ENCODE measurements around the gene NFE2L1. TPM values are rescaled to one million over a fixed set of nuclear protein-coding genes. Genes with fewer than 3 reads are reported as not detected.

Gene NFE2L1
- total and polyA plus RNA-seq, 9 of the 15 experiments (the other 6 are each of a cell fraction or from before 2014, with no cell fraction given) = 2.0 to 68.6 (median 39.7) TPM

GRCh38 chr17:48027322-48027981 lies 20.7 kb upstream of the NFE2L1 start:
- no peaks in the 10 kb centered on the region for H3K9me1 ChIP-seq (ENCODE audit: control insufficient read depth, insufficient read depth, low read length)
- DNase-seq (ENCODE audit: extremely low read depth in 1 of 4, low spot score in 3 of 4) (peak in 1 of 4 experiments; percentile 51), FAIRE-seq (peak; percentile 64), ATAC-seq (no peak)
- peak overlapping the region in 1 of 2 experiments; percentile 66; a peak in 1 of 4 replicates for H3K9ac ChIP-seq (ENCODE audit: insufficient read depth in 1 of 2, low read depth in 2 of 2, low read length in 2 of 2)
- H3K4me3 ChIP-seq = no peak overlapping the region
- POLR2A ChIA-PET = interaction anchor here (0.6 to 2.1 kb wide), 9 partner anchors 16 to 718 kb away, joined by 3 to 16 read pairs (median 5); partner anchors contain the start of gene NFE2L1
- no peaks in the 10 kb centered on the region for H3K36me3 ChIP-seq (ENCODE audit: control insufficient read depth, insufficient read depth, low read length)
- no peaks in the 10 kb centered on the region for H3K79me2 ChIP-seq (ENCODE audit: control insufficient read depth, insufficient read depth, low read length)
- in situ Hi-C loops (cut with MboI) (loop anchor here (5.0 kb wide), 2 partner anchors 40 to 115 kb away; no protein-coding TSS in a partner anchor), intact Hi-C loops (cut with micrococcal nuclease) (loop anchor here (10.0 kb wide), 1 partner anchor 227 kb away; no protein-coding TSS in a partner anchor)
- no peaks in the 10 kb centered on the region for H4K20me1 ChIP-seq (replicated peaks; ENCODE audit: control insufficient read depth, insufficient read depth, low read length)
- H3K27me3 ChIP-seq (ENCODE audit: control insufficient read depth in 2 of 2, insufficient read depth in 2 of 2, low read length in 2 of 2) = no peaks in the 10 kb centered on the region
- peaks cover 25 to 39% of the 10 kb centered on the region in 2 experiments; a peak in 4 of 5 replicates for H3K4me1 ChIP-seq (replicated peaks in 1 of 2; ENCODE audit: control insufficient read depth in 2 of 2, insufficient read depth in 2 of 2, low read length in 2 of 2)
- 37% methylated on average over 12 of the region's 12 CpGs for WGBS (ENCODE audit: insufficient coverage, low coverage, missing lambda C conversion rate)
- CTCF ChIA-PET (ENCODE audit: low intra/inter-chr PET ratio) = interaction anchor here (1.9 to 4.7 kb wide), 3 partner anchors 47 to 591 kb away, joined by 10 to 54 read pairs (median 38); no protein-coding TSS in a partner anchor
- peak overlapping the region; percentile 16 for H3K4me2 ChIP-seq (ENCODE audit: insufficient read depth, low read length)
- peak overlapping the region; percentile 61 for H2AFZ ChIP-seq (ENCODE audit: low read depth, low read length)
- H3K27ac ChIP-seq (ENCODE audit: extremely low read depth, low read depth, low read length) = no peak overlapping the region
- BruUV-seq (replicated peaks) = no TSS peak
- H3K9me3 ChIP-seq (replicated peaks; ENCODE audit: control insufficient read depth, insufficient read depth, low read depth, low read length) = no peaks in the 10 kb centered on the region
- TF ChIP-seq THAP12 (CRISPR knock-in tag; IDR thresholded peaks at IDR 0.05) (no peak), POLR2AphosphoS5 (IDR thresholded peaks at IDR 0.05; ENCODE audit: control insufficient read depth, insufficient read depth, low read depth, low read length) (no peak), MEIS2 (IDR thresholded peaks at IDR 0.05; ENCODE audit: partially characterized antibody) (peak; percentile 36), ARID2 (IDR thresholded peaks at IDR 0.05) (no peak), RCOR1 (IDR thresholded peaks at IDR 0.05; ENCODE audit: borderline replicate concordance in 1 of 2, low read depth in 2 of 2, low read length in 2 of 2) (0 out of 4 replicates have a peak, but pooled peaks of 1 of the 2 experiments have one; percentile 44), E2F6 (IDR thresholded peaks at IDR 0.05; ENCODE audit: borderline replicate concordance in 1 of 2, extremely low read depth in 1 of 2, insufficient read depth in 1 of 2, insufficient read length in 1 of 2, low read depth in 1 of 2, low read length in 1 of 2, poor library complexity in 1 of 2, severe bottlenecking in 1 of 2) (peak; percentile 28 to 64), KDM2B (CRISPR knock-in tag; IDR thresholded peaks at IDR 0.05) (no peak), BRD9 (IDR thresholded peaks at IDR 0.05; ENCODE audit: low read depth, partially characterized antibody) (no peak), CBFA2T3 (IDR thresholded peaks at IDR 0.05) (peak; percentile 54), MAX (CRISPR knock-in tag; IDR thresholded peaks at IDR 0.05) (peak; percentile 23; the same call in 1 of the 2 replicates), ZFP36 (IDR thresholded peaks at IDR 0.05; ENCODE audit: low read depth, low read length, partially characterized antibody) (peak; percentile 80), TBP (optimal IDR thresholded peaks at IDR 0.05; ENCODE audit: low read depth, low read length) (peak; percentile 10)
- TF ChIP-seq, protein P1, sequence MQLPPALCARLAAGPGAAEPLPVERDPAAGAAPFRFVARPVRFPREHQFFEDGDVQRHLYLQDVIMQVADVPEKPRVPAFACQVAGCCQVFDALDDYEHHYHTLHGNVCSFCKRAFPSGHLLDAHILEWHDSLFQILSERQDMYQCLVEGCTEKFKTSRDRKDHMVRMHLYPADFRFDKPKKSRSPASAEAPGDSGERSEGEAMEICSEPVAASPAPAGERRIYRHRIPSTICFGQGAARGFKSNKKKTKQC (CRISPR knock-in tag; IDR thresholded peaks at IDR 0.05) = 0 out of 2 replicates have a peak, but pooled peaks have one; percentile 21
- TF ChIP-seq, protein P2, sequence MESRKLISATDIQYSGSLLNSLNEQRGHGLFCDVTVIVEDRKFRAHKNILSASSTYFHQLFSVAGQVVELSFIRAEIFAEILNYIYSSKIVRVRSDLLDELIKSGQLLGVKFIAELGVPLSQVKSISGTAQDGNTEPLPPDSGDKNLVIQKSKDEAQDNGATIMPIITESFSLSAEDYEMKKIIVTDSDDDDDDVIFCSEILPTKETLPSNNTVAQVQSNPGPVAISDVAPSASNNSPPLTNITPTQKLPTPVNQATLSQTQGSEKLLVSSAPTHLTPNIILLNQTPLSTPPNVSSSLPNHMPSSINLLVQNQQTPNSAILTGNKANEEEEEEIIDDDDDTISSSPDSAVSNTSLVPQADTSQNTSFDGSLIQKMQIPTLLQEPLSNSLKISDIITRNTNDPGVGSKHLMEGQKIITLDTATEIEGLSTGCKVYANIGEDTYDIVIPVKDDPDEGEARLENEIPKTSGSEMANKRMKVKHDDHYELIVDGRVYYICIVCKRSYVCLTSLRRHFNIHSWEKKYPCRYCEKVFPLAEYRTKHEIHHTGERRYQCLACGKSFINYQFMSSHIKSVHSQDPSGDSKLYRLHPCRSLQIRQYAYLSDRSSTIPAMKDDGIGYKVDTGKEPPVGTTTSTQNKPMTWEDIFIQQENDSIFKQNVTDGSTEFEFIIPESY (CRISPR knock-in tag; IDR thresholded peaks at IDR 0.05) = peak; percentile 72
